H1 (cell line): ENCODE data around the gene SLC2A11. TPM values are rescaled to one million over a fixed set of nuclear protein-coding genes. Genes with fewer than 3 reads are reported as not detected.

Experiments
- EGR1 ChIP-seq: IDR thresholded peaks from 2 replicates; pipeline ENCODE4 v1.6.1; 2011; ENCODE audit warnings: low read depth, low read length, borderline replicate concordance
- HDAC6 ChIP-seq: IDR thresholded peaks from one replicate; pipeline ENCODE4 v1.7.1; 2012; ENCODE audit warnings: low read depth, mild to moderate bottlenecking, inconsistent platforms, low read length, moderate library complexity
- JUND ChIP-seq: IDR thresholded peaks from 2 replicates; pipeline ENCODE4 v1.6.1; 2011; ENCODE audit warnings: mild to moderate bottlenecking, improper control_type of control experiment, low read length
- TCF12 ChIP-seq: IDR thresholded peaks from 2 replicates; pipeline ENCODE4 v1.6.1; 2011; ENCODE audit warnings: low read depth, mild to moderate bottlenecking, low read length
- polyA plus RNA-seq, 7 experiments: library from polyadenylated mRNA; depleted of rRNA in 3 of 7; stranded (reverse) in 5 of 7; unstranded in 2 of 7; fragments of >200 nt in 5 of 7; fragments of 200-250 nt in 2 of 7; gene quantifications; 1 replicate in 5 of 7; 2 replicates in 1 of 7; 4 replicates in 1 of 7; pipeline versions ENCODE4 v1.2.1 to v1.2.3, GENCODE V29; 2011 to 2013; ENCODE audit warnings: missing spikeins in 2 of 7, mixed read lengths in 2 of 7
- total RNA-seq: library from RNA; stranded (reverse); fragmentation: NEBNext Ultra II Directional; extraction: Animal tissue kit (Norgen Biotek cat#: 25700); gene quantifications from 2 replicates; pipeline ENCODE4 v1.2.1, GENCODE V29; 2021
- TF ChIP-seq, protein P1 (sequence below), 3 experiments: IDR thresholded peaks; 1 replicate in 2 of 3; 2 replicates in 1 of 3; pipeline versions ENCODE4 v1.5.1 to v1.6.1; 2011; ENCODE audit warnings: low read length in 3 of 3, mild to moderate bottlenecking in 3 of 3, inconsistent platforms in 2 of 3, low read depth in 1 of 3, moderate library complexity in 1 of 3; ENCODE audit not compliant: insufficient read depth in 1 of 3; ENCODE audit errors: control extremely low read depth in 1 of 3
- TF ChIP-seq, protein P2 (sequence below): IDR thresholded peaks from 2 replicates; pipeline ENCODE4 v1.6.1; 2012; ENCODE audit warnings: low read length, inconsistent platforms

SLC2A11 gene
- total and polyA plus RNA-seq, 2 of the 8 experiments (the other 6 are each of a cell fraction or from before 2014, with no cell fraction given) = 10.7 to 12.5 TPM

DNA sequence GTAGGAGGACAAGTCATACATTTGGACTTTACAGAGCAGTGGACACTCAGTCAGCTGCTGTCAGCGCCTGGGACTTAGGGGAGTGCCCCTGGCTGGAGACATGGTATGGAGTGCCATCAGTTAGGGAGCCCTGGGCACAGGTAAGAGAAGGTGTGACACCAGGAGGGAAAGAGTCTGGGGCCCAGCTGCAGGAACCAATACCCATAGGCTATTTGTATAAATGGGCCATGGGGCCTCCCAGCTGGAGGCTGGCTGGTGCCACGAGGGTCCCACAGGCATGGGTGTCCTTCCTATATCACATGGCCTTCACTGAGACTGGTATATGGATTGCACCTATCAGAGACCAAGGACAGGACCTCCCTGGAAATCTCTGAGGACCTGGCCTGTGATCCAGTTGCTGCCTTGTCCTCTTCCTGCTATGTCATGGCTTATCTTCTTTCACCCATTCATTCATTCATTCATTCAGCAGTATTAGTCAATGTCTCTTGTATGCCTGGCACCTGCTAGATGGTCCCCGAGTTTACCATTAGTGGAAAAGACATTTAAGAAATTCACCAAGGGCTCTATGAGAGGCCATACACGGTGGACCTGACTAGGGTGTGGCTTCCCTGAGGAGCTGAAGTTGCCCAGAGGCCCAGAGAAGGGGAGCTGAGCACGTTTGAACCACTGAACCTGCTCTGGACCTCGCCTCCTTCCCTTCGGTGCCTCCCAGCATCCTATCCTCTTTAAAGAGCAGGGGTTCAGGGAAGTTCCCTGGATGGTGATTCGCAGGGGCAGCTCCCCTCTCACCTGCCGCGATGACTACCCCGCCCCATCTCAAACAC lies 35.7 kb downstream of the SLC2A11 start (continued):
- TF ChIP-seq, protein P1, sequence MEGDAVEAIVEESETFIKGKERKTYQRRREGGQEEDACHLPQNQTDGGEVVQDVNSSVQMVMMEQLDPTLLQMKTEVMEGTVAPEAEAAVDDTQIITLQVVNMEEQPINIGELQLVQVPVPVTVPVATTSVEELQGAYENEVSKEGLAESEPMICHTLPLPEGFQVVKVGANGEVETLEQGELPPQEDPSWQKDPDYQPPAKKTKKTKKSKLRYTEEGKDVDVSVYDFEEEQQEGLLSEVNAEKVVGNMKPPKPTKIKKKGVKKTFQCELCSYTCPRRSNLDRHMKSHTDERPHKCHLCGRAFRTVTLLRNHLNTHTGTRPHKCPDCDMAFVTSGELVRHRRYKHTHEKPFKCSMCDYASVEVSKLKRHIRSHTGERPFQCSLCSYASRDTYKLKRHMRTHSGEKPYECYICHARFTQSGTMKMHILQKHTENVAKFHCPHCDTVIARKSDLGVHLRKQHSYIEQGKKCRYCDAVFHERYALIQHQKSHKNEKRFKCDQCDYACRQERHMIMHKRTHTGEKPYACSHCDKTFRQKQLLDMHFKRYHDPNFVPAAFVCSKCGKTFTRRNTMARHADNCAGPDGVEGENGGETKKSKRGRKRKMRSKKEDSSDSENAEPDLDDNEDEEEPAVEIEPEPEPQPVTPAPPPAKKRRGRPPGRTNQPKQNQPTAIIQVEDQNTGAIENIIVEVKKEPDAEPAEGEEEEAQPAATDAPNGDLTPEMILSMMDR (IDR thresholded peaks at IDR 0.05; ENCODE audit: control extremely low read depth in 1 of 3, insufficient read depth in 1 of 3, low read depth in 1 of 3, low read length in 3 of 3) = no peak
- no peak for TF ChIP-seq EGR1
- TF ChIP-seq, protein P2, sequence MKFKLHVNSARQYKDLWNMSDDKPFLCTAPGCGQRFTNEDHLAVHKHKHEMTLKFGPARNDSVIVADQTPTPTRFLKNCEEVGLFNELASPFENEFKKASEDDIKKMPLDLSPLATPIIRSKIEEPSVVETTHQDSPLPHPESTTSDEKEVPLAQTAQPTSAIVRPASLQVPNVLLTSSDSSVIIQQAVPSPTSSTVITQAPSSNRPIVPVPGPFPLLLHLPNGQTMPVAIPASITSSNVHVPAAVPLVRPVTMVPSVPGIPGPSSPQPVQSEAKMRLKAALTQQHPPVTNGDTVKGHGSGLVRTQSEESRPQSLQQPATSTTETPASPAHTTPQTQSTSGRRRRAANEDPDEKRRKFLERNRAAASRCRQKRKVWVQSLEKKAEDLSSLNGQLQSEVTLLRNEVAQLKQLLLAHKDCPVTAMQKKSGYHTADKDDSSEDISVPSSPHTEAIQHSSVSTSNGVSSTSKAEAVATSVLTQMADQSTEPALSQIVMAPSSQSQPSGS = no peak
- TF ChIP-seq TCF12 = no peak
- no peak for TF ChIP-seq JUND
- no peak for TF ChIP-seq HDAC6
